ENCODE data around the gene CYLD.

Gene CYLD

GRCh38 chr16:50839920-50840729, 98.2 kb downstream of the CYLD start:
- H3K4me1 ChIP-seq (ENCODE audit: control insufficient read depth in 1 of 2, insufficient read depth in 2 of 2, low read length in 2 of 2): peaks cover 0 to 4% of the 10 kb centered on the region in 2 donors
- no peak overlapping the region for H3K4me3 ChIP-seq (ENCODE audit: low read depth in 1 of 2, low read length in 2 of 2)
- H3K27ac ChIP-seq (ENCODE audit: low read length): no peak overlapping the region
- peaks cover 3% of the 10 kb centered on the region for H3K27me3 ChIP-seq (ENCODE audit: low read depth, low read length)
- H3K36me3 ChIP-seq (ENCODE audit: control insufficient read depth in 1 of 2, insufficient read depth in 2 of 2, low read length in 2 of 2): no peaks in the 10 kb centered on the region
- H3K9me3 ChIP-seq (ENCODE audit: control insufficient read depth in 1 of 2, low read length in 2 of 2): no peaks in the 10 kb centered on the region

GRCh38 chr16:50841081-50841886, 99.4 kb downstream of the CYLD start:
- Histone ChIP-seq H3K4me3 (ENCODE audit: low read depth in 1 of 2, low read length in 2 of 2) (peak overlapping the region; percentile 37 to 45), H3K27me3 (ENCODE audit: low read depth, low read length) (peaks cover 3% of the 10 kb centered on the region)

GRCh38 chr16:50842013-50842505, 100.2 kb downstream of the CYLD start:
- Histone ChIP-seq H3K4me1 (ENCODE audit: control insufficient read depth in 1 of 2, insufficient read depth in 2 of 2, low read length in 2 of 2) (peaks cover 0 to 4% of the 10 kb centered on the region in 2 donors), H3K27me3 (ENCODE audit: low read depth, low read length) (peaks cover 3% of the 10 kb centered on the region), H3K27ac (ENCODE audit: low read length) (no peak overlapping the region), H3K9me3 (ENCODE audit: control insufficient read depth in 1 of 2, low read length in 2 of 2) (no peaks in the 10 kb centered on the region), H3K36me3 (ENCODE audit: control insufficient read depth in 1 of 2, insufficient read depth in 2 of 2, low read length in 2 of 2) (no peaks in the 10 kb centered on the region), H3K4me3 (ENCODE audit: low read depth in 1 of 2, low read length in 2 of 2) (no peak overlapping the region)

More at GRCh38 chr16:50841081-50841886, 99.4 kb downstream of the CYLD start:
- Histone ChIP-seq H3K36me3 (ENCODE audit: control insufficient read depth in 1 of 2, insufficient read depth in 2 of 2, low read length in 2 of 2) (no peaks in the 10 kb centered on the region), H3K9me3 (ENCODE audit: control insufficient read depth in 1 of 2, low read length in 2 of 2) (no peaks in the 10 kb centered on the region), H3K27ac (ENCODE audit: low read length) (no peak overlapping the region), H3K4me1 (ENCODE audit: control insufficient read depth in 1 of 2, insufficient read depth in 2 of 2, low read length in 2 of 2) (peaks cover 0 to 4% of the 10 kb centered on the region in 2 donors)

GRCh38 chr16:50842589-50842988, 100.7 kb downstream of the CYLD start:
- Histone ChIP-seq H3K4me3 (ENCODE audit: low read depth in 1 of 2, low read length in 2 of 2) (no peak overlapping the region), H3K36me3 (ENCODE audit: control insufficient read depth in 1 of 2, insufficient read depth in 2 of 2, low read length in 2 of 2) (no peaks in the 10 kb centered on the region), H3K27me3 (ENCODE audit: low read depth, low read length) (peaks cover 3% of the 10 kb centered on the region), H3K9me3 (ENCODE audit: control insufficient read depth in 1 of 2, low read length in 2 of 2) (no peaks in the 10 kb centered on the region), H3K27ac (ENCODE audit: low read length) (no peak overlapping the region), H3K4me1 (ENCODE audit: control insufficient read depth in 1 of 2, insufficient read depth in 2 of 2, low read length in 2 of 2) (peaks cover 0 to 4% of the 10 kb centered on the region in 2 donors)

- Histone ChIP-seq H3K9me3 (ENCODE audit: control insufficient read depth in 1 of 2, low read length in 2 of 2) (no peaks in the 10 kb centered on the region), H3K4me3 (ENCODE audit: low read depth in 1 of 2, low read length in 2 of 2) (no peak overlapping the region), H3K27ac (ENCODE audit: low read length) (no peak overlapping the region), H3K4me1 (ENCODE audit: control insufficient read depth in 1 of 2, insufficient read depth in 2 of 2, low read length in 2 of 2) (peaks cover 0 to 4% of the 10 kb centered on the region in 2 donors), H3K36me3 (ENCODE audit: control insufficient read depth in 1 of 2, insufficient read depth in 2 of 2, low read length in 2 of 2) (no peaks in the 10 kb centered on the region), H3K27me3 (ENCODE audit: low read depth, low read length) (peaks cover 3% of the 10 kb centered on the region)
These were observed 103.0 kb downstream of the CYLD start for GRCh38 chr16:50844840-50845239.

GRCh38 chr16:50845296-50845695, 103.4 kb downstream of the CYLD start:
- no peaks in the 10 kb centered on the region for H3K36me3 ChIP-seq (ENCODE audit: control insufficient read depth in 1 of 2, insufficient read depth in 2 of 2, low read length in 2 of 2)
- H3K4me1 ChIP-seq (ENCODE audit: control insufficient read depth in 1 of 2, insufficient read depth in 2 of 2, low read length in 2 of 2): peaks cover 0 to 4% of the 10 kb centered on the region in 2 donors
- peaks cover 3% of the 10 kb centered on the region for H3K27me3 ChIP-seq (ENCODE audit: low read depth, low read length)
- no peaks in the 10 kb centered on the region for H3K9me3 ChIP-seq (ENCODE audit: control insufficient read depth in 1 of 2, low read length in 2 of 2)
- H3K4me3 ChIP-seq (ENCODE audit: low read depth in 1 of 2, low read length in 2 of 2): no peak overlapping the region
- H3K27ac ChIP-seq (ENCODE audit: low read length): no peak overlapping the region

GRCh38 chr16:50846511-50846910, 104.6 kb downstream of the CYLD start:
- no peak overlapping the region for H3K4me3 ChIP-seq (ENCODE audit: low read depth in 1 of 2, low read length in 2 of 2)
- no peaks in the 10 kb centered on the region for H3K27me3 ChIP-seq (ENCODE audit: low read depth, low read length)
- no peaks in the 10 kb centered on the region for H3K4me1 ChIP-seq (ENCODE audit: control insufficient read depth in 1 of 2, insufficient read depth in 2 of 2, low read length in 2 of 2)
- no peaks in the 10 kb centered on the region for H3K36me3 ChIP-seq (ENCODE audit: control insufficient read depth in 1 of 2, insufficient read depth in 2 of 2, low read length in 2 of 2)
- no peaks in the 10 kb centered on the region for H3K9me3 ChIP-seq (ENCODE audit: control insufficient read depth in 1 of 2, low read length in 2 of 2)
- no peak overlapping the region for H3K27ac ChIP-seq (ENCODE audit: low read length)

GRCh38 chr16:50847166-50847565, 105.3 kb downstream of the CYLD start:
- Histone ChIP-seq H3K27me3 (ENCODE audit: low read depth, low read length) (no peaks in the 10 kb centered on the region), H3K9me3 (ENCODE audit: control insufficient read depth in 1 of 2, low read length in 2 of 2) (no peaks in the 10 kb centered on the region), H3K36me3 (ENCODE audit: control insufficient read depth in 1 of 2, insufficient read depth in 2 of 2, low read length in 2 of 2) (no peaks in the 10 kb centered on the region), H3K4me1 (ENCODE audit: control insufficient read depth in 1 of 2, insufficient read depth in 2 of 2, low read length in 2 of 2) (no peaks in the 10 kb centered on the region), H3K4me3 (ENCODE audit: low read depth in 1 of 2, low read length in 2 of 2) (no peak overlapping the region), H3K27ac (ENCODE audit: low read length) (no peak overlapping the region)

- no peaks in the 10 kb centered on the region for H3K36me3 ChIP-seq (ENCODE audit: control insufficient read depth in 1 of 2, insufficient read depth in 2 of 2, low read length in 2 of 2)
- H3K9me3 ChIP-seq (ENCODE audit: control insufficient read depth in 1 of 2, low read length in 2 of 2): no peaks in the 10 kb centered on the region
- H3K27ac ChIP-seq (ENCODE audit: low read length): no peak overlapping the region
- H3K4me1 ChIP-seq (ENCODE audit: control insufficient read depth in 1 of 2, insufficient read depth in 2 of 2, low read length in 2 of 2): no peaks in the 10 kb centered on the region
- no peak overlapping the region for H3K4me3 ChIP-seq (ENCODE audit: low read depth in 1 of 2, low read length in 2 of 2)
- no peaks in the 10 kb centered on the region for H3K27me3 ChIP-seq (ENCODE audit: low read depth, low read length)
These were observed 107.0 kb downstream of the CYLD start for GRCh38 chr16:50848755-50849514.
